Occipital lobe (tissue), 2 donors: Measurements from ENCODE around the gene CCND3. TPM values are rescaled to one million over a fixed set of nuclear protein-coding genes. Genes with fewer than 3 reads are reported as not detected.
"Not testable (repeated sequence)": the region's sequence is repeated elsewhere in the genome, so short reads cannot be mapped to it uniquely, and the experiment has no call there.

Source experiments
- DNase-seq: peaks from one replicate; lab custom pipeline; 2025; lab: John Stamatoyannopoulos, UW
- total RNA-seq: library from RNA; depleted of rRNA; stranded (reverse); fragments of >200 nt; gene quantifications from one replicate; pipeline ENCODE4 v1.2.3, GENCODE V29; 2014

The CCND3 gene
- total RNA-seq, 1 donor from 2014 or later, result 19.2 TPM

DNA sequence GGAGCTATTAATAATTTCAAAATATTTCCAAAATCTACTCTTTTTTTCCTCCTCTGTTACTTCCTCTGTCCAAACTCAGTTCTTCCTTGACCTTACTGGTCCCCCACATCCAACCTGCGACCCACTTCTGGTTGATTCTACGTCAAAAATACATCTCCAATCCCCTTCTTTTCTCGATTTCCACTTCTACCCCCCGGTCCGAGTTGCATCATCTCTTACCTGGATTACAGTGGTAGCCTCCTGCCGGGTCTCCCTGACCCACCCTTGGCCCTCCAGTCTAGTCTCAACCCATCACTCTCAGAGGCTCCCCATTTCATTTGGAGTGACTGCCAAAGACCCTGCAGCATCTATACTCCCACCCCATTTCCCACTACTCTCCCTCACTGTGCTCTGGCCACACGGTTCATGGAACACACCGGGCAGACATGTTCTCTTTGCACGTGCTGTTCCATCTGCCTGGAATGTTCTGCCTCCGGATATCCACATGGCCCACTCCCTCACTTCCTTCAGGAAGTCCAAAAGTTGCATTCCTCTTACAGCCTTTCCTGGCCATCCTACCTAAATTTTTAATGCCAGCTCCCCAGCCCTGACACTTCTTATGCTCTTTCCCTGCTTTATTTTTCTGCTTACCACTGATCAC is 6.1 kb upstream of the CCND3 start:
- no peak for DNase-seq

DNA sequence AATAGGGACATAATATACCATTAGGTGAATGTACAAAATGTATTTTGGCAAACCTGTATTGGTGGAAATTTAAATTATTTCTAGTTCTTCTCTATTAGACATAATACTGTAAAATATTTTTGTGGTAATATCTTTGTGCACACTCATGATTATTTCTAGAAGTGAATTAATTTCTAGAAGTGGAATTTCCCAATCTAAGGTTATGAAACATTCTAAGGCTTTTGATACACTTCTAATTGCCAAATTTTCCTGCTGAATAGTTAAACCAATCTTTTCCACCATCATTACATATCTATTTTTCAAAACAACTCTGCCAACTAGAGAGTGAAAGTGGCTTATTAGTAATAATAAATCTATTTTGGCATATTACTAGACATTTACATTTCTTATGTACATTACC is 1.8 kb upstream of the CCND3 start:
- DNase-seq, result no peak

GRCh38 chr6:41942882-41943281 is 1.3 kb upstream of the CCND3 start:
- not testable (repeated sequence) for DNase-seq

GRCh38 chr6:41942067-41942851 is 651 bp upstream of the CCND3 start:
- no peak for DNase-seq

DNA sequence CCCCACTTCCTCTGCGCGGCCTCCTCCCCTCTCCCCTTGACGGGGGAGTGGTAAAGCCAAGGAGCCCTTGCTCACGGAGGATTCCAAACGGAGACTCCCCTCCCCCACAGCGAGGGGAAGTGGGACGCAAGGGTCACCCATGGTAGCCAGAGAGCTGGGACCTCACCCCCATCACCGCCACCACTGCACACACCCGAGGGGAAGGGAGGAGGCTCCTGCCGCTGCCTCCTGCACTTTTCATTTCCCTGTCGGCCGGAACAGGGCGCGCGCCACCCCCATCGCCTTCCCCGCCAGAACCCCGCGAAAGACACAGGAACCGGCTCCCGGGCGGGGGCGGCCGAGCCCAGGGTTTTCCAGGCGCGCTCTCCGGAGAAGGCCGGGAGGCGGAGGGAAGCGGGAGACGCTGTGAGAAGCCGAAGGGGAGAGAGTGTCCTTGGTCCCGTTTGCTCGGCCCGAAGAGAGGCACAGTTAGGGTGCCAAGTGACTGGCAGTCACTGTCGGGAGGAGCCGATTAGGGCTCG is 789 bp downstream of the CCND3 start:
- DNase-seq, result peak; percentile 58

DNA sequence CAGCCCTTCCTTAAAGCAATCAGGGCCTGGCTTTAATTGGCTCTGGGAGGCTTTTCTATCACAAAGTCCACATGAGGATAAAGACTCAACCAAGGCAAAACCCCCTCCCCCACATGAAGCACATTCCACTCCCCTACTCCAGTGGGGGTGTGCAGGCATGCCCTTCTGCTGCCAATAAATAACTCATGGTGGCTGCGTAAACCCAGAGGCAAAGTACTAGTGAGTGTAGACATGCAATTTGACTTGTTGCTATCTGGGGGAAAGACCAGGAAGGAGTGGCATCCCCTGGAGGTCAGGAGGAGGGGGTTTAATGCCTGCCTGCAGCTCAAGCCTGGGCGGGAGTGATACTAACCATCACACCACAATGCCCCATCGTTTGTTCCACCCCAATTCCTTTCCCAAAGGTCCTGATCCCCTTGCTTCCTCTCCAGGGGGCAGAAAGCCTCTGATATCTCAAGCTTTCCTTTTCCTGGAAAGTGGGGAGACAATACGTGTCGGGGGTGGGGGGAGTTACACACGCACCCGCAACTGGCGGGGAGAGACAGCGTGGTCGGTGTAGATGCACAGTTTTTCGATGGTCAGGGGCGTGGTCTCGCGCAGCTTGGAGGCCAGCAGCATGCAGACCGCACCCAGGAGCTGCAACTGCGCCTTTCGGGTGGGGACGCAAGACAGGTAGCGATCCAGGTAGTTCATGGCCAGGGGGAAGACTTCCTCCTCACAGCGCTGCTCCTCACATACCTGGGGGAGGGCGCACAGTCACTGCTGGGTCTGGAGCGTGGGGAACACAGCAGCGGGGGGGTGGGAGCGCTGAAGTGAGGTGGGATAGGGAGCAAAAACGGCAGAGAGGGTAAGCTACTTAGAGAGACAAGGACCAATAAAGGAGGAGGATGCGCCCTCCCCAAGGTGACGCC is 1.5 kb downstream of the CCND3 start:
- no peak for DNase-seq

GRCh38 chr6:41939176-41939847 is 2.3 kb downstream of the CCND3 start:
- peak; percentile 15 for DNase-seq

DNA sequence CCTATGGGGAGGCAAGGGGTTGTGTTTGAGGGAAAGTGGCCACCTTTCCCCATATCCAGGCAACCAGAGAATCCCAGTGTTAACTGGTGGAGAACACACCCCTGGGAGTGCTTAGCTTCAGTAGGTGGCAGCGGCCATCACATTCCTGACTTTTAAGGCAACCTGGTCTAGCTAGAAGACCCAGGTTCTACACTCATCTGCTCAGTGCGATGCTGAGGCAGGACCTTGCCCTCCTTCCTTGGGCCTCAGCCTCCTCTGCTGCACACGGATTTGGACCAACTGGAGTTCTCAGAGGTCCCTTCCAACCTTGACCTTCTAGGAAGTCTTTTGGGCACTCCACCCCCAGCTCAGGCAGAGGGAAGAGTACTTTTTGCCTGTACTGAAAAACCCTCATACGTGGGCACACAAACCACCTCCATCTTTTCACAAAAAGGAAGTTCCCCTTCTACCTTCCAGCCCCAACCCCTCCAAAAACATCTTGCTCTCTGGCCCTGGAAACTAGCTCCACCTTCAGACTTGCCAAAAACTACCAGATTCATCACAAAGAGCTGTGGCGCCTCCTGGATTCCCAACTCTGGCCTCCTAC is 2.9 kb downstream of the CCND3 start:
- no peak for DNase-seq

GRCh38 chr6:41937861-41938574 is 3.6 kb downstream of the CCND3 start:
- DNase-seq, result no peak

GRCh38 chr6:41937472-41937860 is 4.1 kb downstream of the CCND3 start:
- DNase-seq, result no peak

DNA sequence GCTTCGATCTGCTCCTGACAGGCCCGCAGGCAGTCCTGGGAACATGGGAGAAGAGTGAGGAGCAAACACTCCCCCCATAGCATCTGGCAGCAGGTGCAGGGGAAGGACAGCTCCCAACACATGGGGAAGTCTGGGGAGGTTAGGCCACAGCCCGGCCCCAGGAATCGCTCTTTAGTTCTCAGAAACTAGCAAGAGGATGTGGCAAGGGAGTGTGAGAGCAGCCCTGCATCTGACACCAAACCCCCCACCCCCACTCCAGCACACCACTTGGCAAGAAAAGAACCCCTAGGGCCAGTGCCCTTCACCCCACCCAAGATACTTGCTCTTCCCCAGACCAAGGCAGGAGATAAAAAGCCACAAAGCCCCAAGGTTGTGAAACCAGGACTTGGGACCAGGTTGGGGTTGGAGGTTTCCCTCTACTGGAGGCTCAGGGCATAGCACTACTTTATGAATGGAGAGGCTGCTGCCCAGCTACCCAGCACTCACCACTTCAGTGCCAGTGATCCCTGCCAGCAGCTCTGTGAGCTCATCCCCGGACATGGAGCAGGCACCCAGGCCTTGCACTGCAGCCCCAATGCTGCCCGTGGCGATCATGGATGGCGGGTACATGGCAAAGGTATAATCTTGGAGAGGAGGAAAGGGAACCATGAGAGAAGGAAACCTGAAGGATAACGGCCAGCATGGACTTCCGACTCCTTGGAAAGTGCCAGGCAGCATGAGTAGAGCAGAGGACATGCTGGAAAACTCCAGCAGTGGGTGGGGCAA is 5.4 kb downstream of the CCND3 start:
- peak; percentile 70 for DNase-seq

DNA sequence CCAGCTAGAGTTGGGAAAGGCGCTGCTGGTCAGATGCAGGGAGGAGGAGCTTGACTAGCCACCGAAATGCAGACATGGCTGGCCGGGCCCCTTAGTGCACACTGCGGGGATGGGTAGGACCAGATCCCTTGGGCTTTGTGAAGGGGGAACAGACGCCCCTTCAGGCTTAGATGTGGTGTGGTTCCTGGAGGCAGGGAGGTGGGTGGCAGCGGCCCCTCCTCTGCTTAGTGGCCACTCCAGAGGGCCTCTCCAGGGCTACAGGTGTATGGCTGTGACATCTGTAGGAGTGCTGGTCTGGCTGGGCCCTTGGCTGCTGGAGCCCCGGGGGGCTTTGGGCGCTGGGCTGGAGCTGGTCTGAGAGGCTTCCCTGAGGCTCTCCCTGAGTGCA is 5.9 kb downstream of the CCND3 start:
- no peak for DNase-seq

DNA sequence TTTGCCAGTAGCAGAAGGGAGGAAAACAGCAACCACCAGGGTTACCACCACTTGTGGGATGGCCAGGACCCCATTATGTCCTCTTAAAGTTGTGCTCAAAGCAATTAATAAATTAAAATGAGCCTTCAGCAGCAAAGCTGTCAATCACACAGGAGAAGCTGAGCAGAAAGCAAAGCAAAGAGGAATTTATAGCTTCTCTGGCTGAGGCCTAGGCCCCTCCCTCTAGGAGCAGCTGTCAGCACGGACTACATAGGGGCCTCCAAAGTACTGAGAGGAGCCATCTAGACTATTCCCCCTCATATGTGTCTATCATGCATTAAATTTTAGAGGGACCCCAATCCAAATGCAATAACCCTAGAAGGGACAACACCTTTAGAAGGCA is 6.4 kb downstream of the CCND3 start:
- no peak for DNase-seq

- DNase-seq, result no peak
Measured at GRCh38 chr6:41934278-41935192, 7.1 kb downstream of the CCND3 start.

DNA sequence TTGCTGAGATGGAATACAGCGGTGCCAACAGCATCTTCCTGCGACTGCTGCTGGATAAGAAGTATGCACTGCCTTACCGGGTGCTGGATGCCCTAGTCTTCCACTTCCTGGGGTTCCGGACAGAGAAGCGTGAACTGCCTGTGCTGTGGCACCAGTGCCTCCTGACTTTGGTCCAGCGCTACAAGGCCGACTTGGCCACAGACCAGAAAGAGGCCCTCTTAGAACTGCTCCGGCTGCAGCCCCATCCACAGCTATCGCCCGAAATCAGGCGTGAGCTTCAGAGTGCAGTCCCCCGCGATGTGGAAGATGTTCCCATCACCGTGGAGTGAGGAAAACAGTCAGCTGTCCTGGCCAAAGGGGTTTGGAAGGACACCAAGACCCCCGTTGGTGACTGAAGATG is 9.2 kb downstream of the CCND3 start:
- DNase-seq, result no peak

DNA sequence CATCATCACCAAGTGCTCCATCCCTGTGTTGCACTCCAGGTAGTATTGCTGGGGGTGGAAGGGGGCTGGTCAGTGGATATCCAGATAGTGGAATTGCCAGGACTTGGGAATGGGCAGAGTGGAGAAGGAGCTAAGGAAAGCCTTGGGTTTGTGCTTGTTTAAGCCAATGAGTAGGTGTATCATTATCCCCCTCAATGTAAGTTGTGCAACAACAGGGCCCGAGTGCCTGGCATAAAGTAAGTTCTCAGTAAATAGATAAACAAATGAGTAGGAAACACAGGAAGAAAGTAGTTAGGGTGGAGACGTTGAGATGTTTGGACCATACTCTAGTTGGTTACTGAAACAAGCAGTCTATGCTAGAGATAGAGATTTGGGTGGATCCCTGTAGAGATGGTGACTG is 9.8 kb downstream of the CCND3 start:
- no peak for DNase-seq

DNA sequence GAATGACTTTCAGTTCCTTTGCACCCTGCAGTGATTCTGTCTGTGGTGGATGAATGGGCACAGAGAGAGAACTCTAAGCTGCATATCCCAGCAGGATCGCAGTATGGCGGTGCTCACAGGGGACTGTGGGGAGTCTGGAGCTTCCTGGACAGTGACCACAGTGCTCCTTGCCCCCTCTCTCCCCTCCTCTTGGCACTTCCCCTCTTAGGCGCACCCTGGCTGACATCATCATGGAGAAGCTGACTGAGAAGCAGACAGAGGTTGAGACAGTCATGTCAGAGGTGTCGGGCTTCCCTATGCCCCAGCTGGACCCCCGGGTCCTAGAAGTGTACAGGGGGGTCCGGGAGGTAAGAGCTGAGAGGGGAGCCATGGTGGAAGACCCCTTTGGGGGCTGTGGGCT is 11.7 kb downstream of the CCND3 start:
- no peak for DNase-seq

DNA sequence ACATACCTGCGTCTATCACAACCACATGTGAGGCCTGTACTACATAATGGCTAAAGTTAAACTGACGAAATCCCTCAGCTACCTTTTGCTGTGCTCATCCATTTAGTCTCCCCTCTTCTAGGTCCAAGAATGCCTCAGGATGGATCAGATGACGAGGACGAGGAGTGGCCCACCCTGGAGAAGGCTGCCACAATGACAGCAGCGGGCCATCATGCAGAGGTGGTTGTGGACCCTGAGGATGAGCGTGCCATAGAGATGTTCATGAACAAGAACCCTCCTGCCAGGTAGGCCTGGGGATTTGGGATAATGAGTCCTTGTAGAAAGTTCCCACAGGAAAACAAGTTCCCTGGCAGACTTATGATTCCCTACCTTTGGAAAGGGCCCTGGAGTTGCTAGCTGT is 14.4 kb downstream of the CCND3 start:
- DNase-seq, result no peak

DNA sequence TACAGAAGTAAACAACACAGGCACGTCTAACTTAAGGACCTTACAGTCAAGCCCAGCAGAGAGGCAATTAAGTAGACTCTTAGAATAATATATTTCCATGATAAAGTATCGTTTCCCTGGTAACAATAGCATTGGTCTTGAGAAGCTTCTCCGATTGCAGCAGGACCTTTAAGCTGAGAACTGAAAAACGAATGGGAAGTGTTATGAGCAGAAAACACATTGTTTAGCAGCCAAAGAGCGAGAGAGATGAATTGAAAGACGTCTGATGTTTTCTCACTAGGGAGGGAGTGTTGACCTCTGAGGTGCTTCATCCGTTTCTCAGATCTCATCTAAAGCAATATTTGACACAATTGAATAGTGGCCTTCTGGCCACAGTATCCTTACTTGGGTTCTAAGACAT is 19.5 kb downstream of the CCND3 start:
- DNase-seq, result no peak
